OCI-LY7 (cell line): ENCODE data around the gene PIH1D2.

Experiments
- EZH2phosphoT487 ChIP-seq: fragments of 200-600 bp; sonication (generic); IDR thresholded peaks from 2 replicates; pipeline ENCODE4 v1.6.1; 2018; ENCODE audit warnings: low read depth, borderline replicate concordance, mild to moderate bottlenecking, mixed run types, antibody characterized with exemption, low read length, moderate library complexity, mixed read lengths
- TF ChIP-seq, protein P1 (sequence below): fragments of 200-600 bp; sonication (generic); conservative IDR thresholded peaks from 2 replicates; pipeline ENCODE4 v1.5.1; 2014; ENCODE audit warnings: mild to moderate bottlenecking, antibody characterized with exemption, low read length, moderate library complexity, mixed read lengths

DNA sequence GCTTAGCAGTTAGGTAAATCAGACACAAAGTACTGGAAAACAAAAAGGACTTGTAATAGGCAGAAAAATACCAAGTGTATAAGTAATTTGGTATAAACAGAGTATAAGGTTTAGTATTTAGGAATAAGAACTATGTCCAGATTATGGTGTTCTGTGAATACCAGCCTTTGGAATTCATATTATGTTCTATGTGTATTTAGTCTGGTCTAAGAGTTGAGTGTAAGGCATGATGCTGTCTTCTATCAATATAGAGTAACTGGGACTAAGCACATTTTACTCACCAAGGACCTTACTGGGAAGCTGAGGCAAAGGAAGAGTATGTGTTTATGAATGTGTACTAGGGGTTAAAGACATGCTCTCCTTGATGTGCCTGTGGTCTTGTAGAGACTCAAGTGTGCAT is 22.4 kb upstream of the PIH1D2 start:
- TF ChIP-seq, protein P1, sequence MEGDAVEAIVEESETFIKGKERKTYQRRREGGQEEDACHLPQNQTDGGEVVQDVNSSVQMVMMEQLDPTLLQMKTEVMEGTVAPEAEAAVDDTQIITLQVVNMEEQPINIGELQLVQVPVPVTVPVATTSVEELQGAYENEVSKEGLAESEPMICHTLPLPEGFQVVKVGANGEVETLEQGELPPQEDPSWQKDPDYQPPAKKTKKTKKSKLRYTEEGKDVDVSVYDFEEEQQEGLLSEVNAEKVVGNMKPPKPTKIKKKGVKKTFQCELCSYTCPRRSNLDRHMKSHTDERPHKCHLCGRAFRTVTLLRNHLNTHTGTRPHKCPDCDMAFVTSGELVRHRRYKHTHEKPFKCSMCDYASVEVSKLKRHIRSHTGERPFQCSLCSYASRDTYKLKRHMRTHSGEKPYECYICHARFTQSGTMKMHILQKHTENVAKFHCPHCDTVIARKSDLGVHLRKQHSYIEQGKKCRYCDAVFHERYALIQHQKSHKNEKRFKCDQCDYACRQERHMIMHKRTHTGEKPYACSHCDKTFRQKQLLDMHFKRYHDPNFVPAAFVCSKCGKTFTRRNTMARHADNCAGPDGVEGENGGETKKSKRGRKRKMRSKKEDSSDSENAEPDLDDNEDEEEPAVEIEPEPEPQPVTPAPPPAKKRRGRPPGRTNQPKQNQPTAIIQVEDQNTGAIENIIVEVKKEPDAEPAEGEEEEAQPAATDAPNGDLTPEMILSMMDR: no peak
- TF ChIP-seq EZH2phosphoT487: no peak
